Parathyroid adenoma (tissue), 2 donors: ENCODE data around the gene ENPP5.

Experiments used
- H2AFZ ChIP-seq: fragments of 300-600 bp; sonication (generic); one replicate; pipeline ENCODE4 v1.7.0; 2017; ENCODE audit warnings: antibody characterized with exemption, mild to moderate bottlenecking
- H3K27ac ChIP-seq: fragments of 300-600 bp; sonication (generic); one replicate; pipeline ENCODE4 v1.7.0; 2017
- H3K27me3 ChIP-seq: fragments of 300-600 bp; sonication (generic); one replicate; pipeline ENCODE4 v1.7.0; 2017; ENCODE audit warnings: low read length; ENCODE audit not compliant: control insufficient read depth, insufficient read depth
- H3K36me3 ChIP-seq: fragments of 300-600 bp; sonication (generic); one replicate; pipeline ENCODE4 v1.7.0; 2017; ENCODE audit warnings: low read length; ENCODE audit not compliant: control insufficient read depth, insufficient read depth
- H3K4me1 ChIP-seq: fragments of 300-600 bp; sonication (generic); one replicate; pipeline ENCODE4 v1.7.0; 2017; ENCODE audit warnings: control low read depth
- H3K4me2 ChIP-seq: fragments of 300-600 bp; sonication (generic); one replicate; pipeline ENCODE4 v1.7.0; 2017; ENCODE audit warnings: low read length
- H3K4me3 ChIP-seq: fragments of 300-600 bp; sonication (generic); one replicate; pipeline ENCODE4 v1.7.0; 2017; ENCODE audit warnings: low read depth, low read length
- H3K79me2 ChIP-seq: fragments of 300-600 bp; sonication (generic); one replicate; pipeline ENCODE4 v1.7.0; 2017; ENCODE audit warnings: control low read depth
- H3K9ac ChIP-seq: fragments of 300-600 bp; sonication (generic); one replicate; pipeline ENCODE4 v1.7.0; 2017; ENCODE audit warnings: mild to moderate bottlenecking
- H3K9me3 ChIP-seq: fragments of 300-600 bp; sonication (generic); one replicate; pipeline ENCODE4 v1.7.0; 2017; ENCODE audit warnings: low read length; ENCODE audit not compliant: control insufficient read depth
- TF ChIP-seq, protein P1 (sequence below): fragments of 300-600 bp; sonication (generic); IDR thresholded peaks from one replicate; pipeline ENCODE4 v1.7.0; 2017; ENCODE audit warnings: antibody characterized with exemption, mild to moderate bottlenecking
- donor health status: primary hyperparathyroidism.

Gene ENPP5

GRCh38 chr6:46115634-46116033 is 55.1 kb downstream of the ENPP5 start:
- Histone ChIP-seq H3K27me3 (no peaks in the 10 kb centered on the region), H3K9me3 (no peaks in the 10 kb centered on the region), H3K79me2 (no peaks in the 10 kb centered on the region), H3K9ac (no peak overlapping the region), H3K4me1 (no peaks in the 10 kb centered on the region), H3K4me3 (no peak overlapping the region), H3K27ac (no peak overlapping the region), H2AFZ (no peak overlapping the region), H3K36me3 (no peaks in the 10 kb centered on the region), H3K4me2 (no peak overlapping the region)
- TF ChIP-seq, protein P1, sequence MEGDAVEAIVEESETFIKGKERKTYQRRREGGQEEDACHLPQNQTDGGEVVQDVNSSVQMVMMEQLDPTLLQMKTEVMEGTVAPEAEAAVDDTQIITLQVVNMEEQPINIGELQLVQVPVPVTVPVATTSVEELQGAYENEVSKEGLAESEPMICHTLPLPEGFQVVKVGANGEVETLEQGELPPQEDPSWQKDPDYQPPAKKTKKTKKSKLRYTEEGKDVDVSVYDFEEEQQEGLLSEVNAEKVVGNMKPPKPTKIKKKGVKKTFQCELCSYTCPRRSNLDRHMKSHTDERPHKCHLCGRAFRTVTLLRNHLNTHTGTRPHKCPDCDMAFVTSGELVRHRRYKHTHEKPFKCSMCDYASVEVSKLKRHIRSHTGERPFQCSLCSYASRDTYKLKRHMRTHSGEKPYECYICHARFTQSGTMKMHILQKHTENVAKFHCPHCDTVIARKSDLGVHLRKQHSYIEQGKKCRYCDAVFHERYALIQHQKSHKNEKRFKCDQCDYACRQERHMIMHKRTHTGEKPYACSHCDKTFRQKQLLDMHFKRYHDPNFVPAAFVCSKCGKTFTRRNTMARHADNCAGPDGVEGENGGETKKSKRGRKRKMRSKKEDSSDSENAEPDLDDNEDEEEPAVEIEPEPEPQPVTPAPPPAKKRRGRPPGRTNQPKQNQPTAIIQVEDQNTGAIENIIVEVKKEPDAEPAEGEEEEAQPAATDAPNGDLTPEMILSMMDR, result no peak

- H3K27ac ChIP-seq, result no peak overlapping the region
- no peaks in the 10 kb centered on the region for H3K27me3 ChIP-seq
- H3K36me3 ChIP-seq, result no peaks in the 10 kb centered on the region
- H3K79me2 ChIP-seq, result no peaks in the 10 kb centered on the region
- no peak overlapping the region for H3K9ac ChIP-seq
- no peaks in the 10 kb centered on the region for H3K9me3 ChIP-seq
- TF ChIP-seq, protein P1, result no peak
- no peak overlapping the region for H3K4me3 ChIP-seq
- no peak overlapping the region for H2AFZ ChIP-seq
- H3K4me1 ChIP-seq, result no peaks in the 10 kb centered on the region
- H3K4me2 ChIP-seq, result no peak overlapping the region
These were observed 57.4 kb downstream of the ENPP5 start for GRCh38 chr6:46113370-46113769.
